ENCODE data around the gene HIPK2.
A peak's percentile ranks its signal among the peaks of the same experiment; 100 is the strongest.
"Not testable (repeated sequence)": the region's sequence is repeated elsewhere in the genome, so short reads cannot be mapped to it uniquely, and the experiment has no call there.

Gene HIPK2

GRCh38 chr7:139674752-139675126 is 103.1 kb downstream of the HIPK2 start:
- TF ChIP-seq CTCF (IDR thresholded peaks at IDR 0.05; ENCODE audit: low read depth, low read length, missing control alignments) = no peak
- Histone ChIP-seq H3K27ac (peak overlapping the region; percentile 56), H3K4me3 (ENCODE audit: low read depth, low read length) (no peak overlapping the region), H3K27me3 (replicated peaks) (no peaks in the 10 kb centered on the region), H3K36me3 (replicated peaks) (no peaks in the 10 kb centered on the region)
- in situ Hi-C loops (cut with HindIII; ENCODE audit: low pct_ligation_motif_present, low sequenced_read_pairs) = no loop called here
- DNase-seq = no peak

DNA sequence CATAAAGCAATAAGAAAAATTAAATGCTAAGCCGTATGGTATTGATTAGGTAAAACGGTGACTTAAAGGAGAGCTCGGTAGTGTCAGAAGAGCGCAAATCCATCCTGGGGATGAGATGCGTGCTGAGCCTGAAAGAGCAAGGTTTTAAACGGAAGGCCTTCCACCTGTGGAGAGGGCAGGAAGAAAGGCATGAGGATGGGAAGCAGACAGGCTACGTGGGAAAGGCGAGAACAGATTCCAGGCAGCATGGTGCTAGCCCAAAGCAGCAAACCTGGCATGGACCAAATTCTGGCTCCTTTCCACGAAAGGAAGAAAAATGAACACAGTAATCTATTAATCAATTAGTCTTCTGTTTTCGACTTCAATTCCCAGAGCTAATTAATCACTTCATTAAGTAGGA is 103.5 kb downstream of the HIPK2 start:
- H3K4me3 ChIP-seq (ENCODE audit: low read depth, low read length) = no peak overlapping the region
- H3K27me3 ChIP-seq (replicated peaks) = no peaks in the 10 kb centered on the region
- H3K36me3 ChIP-seq (replicated peaks) = no peaks in the 10 kb centered on the region
- in situ Hi-C loops (cut with HindIII; ENCODE audit: low pct_ligation_motif_present, low sequenced_read_pairs) = no loop called here
- no peak overlapping the region for H3K27ac ChIP-seq
- no peak for TF ChIP-seq CTCF (IDR thresholded peaks at IDR 0.05; ENCODE audit: low read depth, low read length, missing control alignments)
- no peak for DNase-seq

DNA sequence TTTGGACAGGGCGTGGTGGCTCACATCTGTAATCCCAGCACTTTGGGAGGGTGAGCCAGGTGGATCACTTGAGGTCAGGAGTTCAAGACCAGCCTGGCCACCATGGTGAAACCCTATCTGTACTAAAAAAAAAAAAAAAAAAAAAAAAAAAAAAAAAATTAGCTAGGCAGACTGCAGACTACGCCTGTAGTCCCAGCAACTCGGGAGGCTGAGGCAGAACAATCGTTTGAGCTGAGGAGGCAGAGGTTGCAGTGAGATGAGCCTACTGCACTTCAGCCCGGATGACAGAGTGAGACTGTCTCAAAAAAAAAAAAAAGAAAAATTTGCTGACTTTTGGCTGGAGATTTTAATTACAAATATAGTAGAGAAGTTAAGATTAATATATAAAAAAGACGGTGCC is 104.0 kb downstream of the HIPK2 start:
- DNase-seq = no peak
- Histone ChIP-seq H3K4me3 (ENCODE audit: low read depth, low read length) (no peak overlapping the region), H3K36me3 (replicated peaks) (no peaks in the 10 kb centered on the region), H3K27me3 (replicated peaks) (no peaks in the 10 kb centered on the region), H3K27ac (no peak overlapping the region)
- in situ Hi-C loops (cut with HindIII; ENCODE audit: low pct_ligation_motif_present, low sequenced_read_pairs) = no loop called here
- no peak for TF ChIP-seq CTCF (IDR thresholded peaks at IDR 0.05; ENCODE audit: low read depth, low read length, missing control alignments)

DNA sequence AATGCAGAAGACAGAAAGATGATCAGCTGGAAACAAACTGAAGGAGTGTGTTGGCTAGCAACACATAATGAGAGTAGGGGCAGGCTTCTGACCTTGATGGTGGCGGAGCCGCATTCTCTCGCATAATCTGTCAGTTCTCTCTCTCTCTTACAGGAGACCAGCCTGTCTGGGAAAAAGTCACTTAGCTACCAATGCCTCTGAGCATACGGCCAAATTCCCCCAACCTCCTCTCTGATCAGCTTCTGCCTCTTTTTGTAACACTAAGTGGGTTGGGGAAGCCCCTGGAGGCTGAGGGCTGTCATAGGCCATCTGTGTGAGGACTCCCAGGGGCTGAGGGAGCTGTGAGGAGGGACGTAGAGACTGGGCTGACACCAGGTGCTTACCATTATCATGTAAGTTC is 104.6 kb downstream of the HIPK2 start:
- no peak for TF ChIP-seq CTCF (IDR thresholded peaks at IDR 0.05; ENCODE audit: low read depth, low read length, missing control alignments)
- no peak overlapping the region for H3K27ac ChIP-seq
- no peak for DNase-seq
- in situ Hi-C loops (cut with HindIII; ENCODE audit: low pct_ligation_motif_present, low sequenced_read_pairs) = no loop called here
- no peaks in the 10 kb centered on the region for H3K27me3 ChIP-seq (replicated peaks)
- H3K4me3 ChIP-seq (ENCODE audit: low read depth, low read length) = no peak overlapping the region
- H3K36me3 ChIP-seq (replicated peaks) = no peaks in the 10 kb centered on the region

DNA sequence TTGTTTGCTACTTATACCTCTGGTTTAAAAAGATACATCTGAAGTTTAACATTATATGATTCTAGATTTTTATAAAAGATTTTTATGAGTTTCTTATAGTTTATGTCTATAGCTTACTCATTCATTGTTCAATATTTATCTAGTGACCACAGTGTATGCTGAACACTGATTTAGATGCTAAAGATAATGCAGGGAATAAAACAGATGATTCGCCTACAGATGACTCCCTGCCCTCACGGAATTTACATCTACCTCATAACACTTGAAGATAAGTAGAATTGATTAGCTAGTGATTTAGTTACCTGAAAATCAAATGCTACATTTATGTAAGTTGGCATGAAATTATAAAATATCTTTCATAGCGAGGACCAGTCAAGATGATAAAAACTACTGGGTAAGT is 105.8 kb downstream of the HIPK2 start:
- no peaks in the 10 kb centered on the region for H3K27me3 ChIP-seq (replicated peaks)
- DNase-seq = no peak
- no peaks in the 10 kb centered on the region for H3K36me3 ChIP-seq (replicated peaks)
- TF ChIP-seq CTCF (IDR thresholded peaks at IDR 0.05; ENCODE audit: low read depth, low read length, missing control alignments) = no peak
- no peak overlapping the region for H3K27ac ChIP-seq
- H3K4me3 ChIP-seq (ENCODE audit: low read depth, low read length) = no peak overlapping the region
- in situ Hi-C loops (cut with HindIII; ENCODE audit: low pct_ligation_motif_present, low sequenced_read_pairs) = no loop called here

GRCh38 chr7:139670662-139671061 is 107.1 kb downstream of the HIPK2 start:
- not testable (repeated sequence) for H3K27ac ChIP-seq

More at GRCh38 chr7:139670662-139671061, 107.1 kb downstream of the HIPK2 start:
- in situ Hi-C loops (cut with HindIII; ENCODE audit: low pct_ligation_motif_present, low sequenced_read_pairs); H3K27me3 ChIP-seq (replicated peaks); H3K4me3 ChIP-seq (ENCODE audit: low read depth, low read length); H3K36me3 ChIP-seq (replicated peaks); DNase-seq: not testable (repeated sequence)
